GM19023 (cell line): ENCODE data around the gene CHD2.

Experiments
- ATAC-seq: cut with Tn5 transposase; IDR thresholded peaks from one replicate; pipeline ENCODE4 v1.9.1; 2021; ENCODE audit warnings: mild to moderate bottlenecking, moderate library complexity; ENCODE audit not compliant: unreplicated experiment

The CHD2 gene

DNA sequence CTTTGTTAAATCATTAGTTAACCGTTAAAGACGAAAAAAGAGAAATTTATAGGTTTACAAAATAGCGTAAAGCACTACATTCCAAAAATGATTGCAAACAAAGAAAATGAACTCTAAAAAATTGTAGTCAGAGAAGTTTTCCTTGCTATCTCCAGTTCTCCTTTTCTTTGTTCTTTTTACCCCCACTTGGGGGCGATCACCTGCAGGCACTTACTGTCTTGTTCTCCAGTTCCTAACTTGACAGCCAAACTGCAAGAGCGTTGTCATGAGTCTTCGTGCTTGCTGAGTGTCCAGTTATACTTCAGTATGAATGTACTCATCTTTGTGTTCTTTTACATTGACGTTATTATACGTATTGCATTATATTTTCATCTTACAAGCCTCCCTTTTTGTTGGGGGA lies 54.5 kb downstream of the CHD2 start:
- no peak for ATAC-seq

DNA sequence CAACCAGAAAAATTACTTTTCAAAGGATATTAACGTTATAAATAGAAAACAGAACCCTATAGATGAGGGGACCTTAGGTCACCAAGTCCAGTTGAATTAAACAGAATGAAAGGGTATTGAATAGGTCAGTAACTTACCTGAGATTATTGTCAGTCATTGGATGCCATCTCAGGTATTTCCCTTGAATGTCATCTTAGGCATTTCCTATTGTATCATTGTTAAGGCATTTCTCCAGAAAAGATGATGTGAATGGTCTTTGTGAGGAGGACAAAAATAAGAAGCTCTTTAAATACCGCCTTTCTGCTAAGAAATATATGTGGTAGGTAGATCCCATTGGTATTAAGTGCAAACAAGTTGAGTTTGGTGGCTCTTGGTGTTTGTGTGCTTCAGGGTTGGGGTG lies 55.6 kb downstream of the CHD2 start:
- no peak for ATAC-seq

DNA sequence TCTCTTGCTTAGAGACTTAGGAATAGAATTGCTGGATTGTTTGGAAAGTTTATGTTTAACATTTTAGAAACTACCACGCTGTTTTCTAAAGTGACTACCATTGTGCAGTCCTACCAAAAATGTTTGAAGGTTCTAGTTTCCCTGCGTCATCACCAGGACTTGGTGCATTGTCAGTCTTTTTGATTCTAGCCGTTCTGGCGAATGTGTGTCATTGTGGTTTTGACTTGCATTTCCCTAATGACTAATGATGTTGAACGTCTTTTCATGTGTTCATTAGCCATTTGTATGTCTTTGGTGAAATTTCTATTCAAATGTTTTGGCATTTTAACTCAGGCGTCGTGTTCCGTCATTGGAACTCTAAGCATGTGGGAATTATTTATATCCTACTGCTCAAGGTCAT lies 58.0 kb downstream of the CHD2 start:
- no peak for ATAC-seq

DNA sequence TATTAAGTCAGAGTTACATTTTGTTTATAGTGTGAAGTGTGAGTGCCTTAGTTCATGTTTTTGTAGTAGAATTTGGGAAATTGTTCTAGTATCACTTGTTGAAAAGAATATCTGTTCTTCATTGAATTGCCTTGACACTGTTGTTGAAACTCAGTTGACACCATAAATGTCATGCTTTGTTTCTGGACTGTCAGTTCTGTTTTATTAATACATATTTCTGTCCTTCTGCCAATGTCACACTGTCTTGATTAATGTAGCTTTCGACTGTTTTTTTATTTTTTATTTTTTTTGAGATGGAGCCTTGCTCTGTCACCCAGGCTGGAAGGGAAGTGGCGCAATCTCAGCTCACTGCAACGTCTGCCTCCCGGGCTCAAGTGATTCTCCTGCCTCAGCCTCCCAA lies 59.1 kb downstream of the CHD2 start:
- no peak for ATAC-seq

DNA sequence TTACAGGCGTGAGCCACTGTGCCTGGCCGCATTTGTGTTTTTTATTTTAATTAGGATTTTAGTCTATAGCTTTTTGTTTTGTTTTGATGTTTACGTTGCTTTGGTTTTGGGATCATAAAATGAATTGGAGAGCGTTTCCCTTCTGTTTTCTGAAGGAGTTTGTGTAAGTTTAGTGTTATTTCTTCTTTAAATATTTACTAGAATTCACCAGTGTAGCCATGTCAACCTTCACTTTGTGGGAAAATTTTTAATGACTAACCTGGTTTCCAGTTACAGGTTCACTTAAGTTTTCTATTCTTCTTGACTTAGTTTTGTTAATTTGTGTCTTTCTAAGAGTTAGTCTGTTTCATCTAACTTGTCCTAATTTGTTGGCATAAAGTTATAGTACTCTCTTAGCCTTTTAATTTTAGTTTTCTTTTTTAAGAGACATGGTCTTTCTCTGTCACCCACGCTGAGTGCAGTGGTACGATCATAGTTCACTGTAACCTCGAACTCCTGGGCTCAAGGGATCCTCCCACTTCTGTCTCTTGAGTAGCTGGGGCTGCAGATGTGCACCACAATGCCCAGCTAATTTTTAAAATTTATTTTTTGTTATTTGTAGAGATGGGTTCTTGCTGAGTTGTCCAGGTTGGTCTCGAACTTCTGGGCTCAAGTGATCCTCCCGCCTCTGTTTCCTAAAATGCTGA lies 61.0 kb downstream of the CHD2 start:
- ATAC-seq = no peak

DNA sequence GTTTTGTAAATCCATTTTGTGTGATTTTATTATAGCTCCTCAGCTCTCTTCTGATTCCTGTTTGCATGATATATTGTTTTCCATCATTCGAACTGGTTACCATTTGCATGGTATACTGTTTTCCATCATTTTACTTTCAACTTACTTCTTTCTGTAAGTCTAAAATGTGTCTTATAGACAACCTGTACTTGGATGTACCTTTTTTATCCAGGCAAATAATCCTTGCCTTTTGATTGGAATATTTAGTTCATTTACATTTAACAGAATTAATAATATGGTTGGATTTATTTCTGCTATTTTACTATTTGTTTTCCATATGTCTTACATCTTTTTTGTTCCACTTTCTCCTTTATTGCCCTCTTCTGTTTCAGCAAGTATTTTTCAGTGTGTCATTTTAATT lies 62.8 kb downstream of the CHD2 start:
- ATAC-seq = no peak

DNA sequence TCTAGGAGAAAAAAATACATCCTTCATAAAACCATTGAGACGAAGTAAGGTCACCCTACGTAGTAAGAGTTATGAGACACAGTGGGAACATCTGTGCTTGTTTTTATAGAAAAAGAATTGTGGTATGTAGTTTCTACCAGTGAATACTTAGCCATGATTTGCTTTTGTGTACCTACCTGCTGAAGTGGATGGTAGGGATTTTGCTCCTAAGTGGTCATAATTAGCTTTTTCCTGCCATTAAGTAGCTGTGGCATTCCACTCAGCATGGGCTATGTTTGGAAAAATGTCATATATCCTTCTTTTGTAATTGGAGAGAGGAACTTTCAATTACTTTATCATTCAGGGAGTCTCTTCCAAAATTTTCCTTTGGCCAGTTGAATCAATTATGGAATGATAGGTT lies 63.7 kb downstream of the CHD2 start:
- no peak for ATAC-seq

DNA sequence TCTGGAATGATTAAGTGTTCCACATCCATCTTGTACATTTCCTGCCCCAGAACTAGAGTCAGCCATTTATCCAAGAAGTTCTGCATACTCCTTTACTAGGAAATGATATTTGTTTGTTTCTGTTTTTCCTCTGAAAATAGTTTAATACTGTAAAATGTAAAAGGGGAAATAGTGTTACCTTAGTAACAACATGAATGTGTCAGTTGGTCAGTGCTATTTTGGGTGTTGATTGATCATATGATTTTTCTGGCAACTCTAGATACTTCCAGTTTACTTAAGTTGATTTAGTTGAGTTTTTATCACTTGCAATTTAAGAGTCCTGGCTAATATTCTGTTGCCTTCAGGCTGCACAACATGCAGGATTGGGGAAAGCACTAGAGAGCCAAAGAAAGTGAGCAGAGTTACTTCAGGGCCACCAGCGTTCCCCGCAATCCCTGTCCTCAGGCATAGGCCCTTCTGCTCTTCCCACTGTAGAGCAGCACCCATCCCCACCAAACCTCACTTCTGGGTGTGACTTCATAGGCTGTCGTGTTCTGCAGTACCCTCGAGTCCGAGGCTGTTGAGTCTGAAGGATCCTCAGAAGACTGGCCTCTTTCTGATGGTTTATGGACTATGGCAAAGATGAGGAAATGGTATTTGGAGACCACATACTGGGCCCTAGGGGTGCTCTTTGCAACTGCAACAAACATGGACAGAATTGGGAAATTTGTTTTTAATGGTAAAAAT lies 69.0 kb downstream of the CHD2 start:
- ATAC-seq = no peak

DNA sequence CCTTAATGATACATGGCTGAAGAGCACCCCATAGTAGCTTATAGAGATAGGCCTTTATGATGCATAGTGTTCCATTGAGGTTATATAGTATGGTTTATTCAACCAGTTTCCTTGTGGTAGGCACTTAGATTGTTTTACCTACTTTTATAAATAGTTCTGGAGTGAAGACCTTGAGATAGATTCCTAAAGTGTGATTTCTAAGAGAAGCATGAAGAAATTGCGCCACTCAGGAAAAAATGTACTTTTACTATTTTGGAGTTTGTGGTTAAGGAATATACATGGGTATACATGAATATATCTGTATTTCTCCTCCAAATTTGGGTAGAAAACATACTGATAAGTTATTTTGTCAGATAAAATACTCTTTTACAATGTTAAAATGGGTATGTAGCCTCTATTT lies 70.5 kb downstream of the CHD2 start:
- ATAC-seq = no peak

DNA sequence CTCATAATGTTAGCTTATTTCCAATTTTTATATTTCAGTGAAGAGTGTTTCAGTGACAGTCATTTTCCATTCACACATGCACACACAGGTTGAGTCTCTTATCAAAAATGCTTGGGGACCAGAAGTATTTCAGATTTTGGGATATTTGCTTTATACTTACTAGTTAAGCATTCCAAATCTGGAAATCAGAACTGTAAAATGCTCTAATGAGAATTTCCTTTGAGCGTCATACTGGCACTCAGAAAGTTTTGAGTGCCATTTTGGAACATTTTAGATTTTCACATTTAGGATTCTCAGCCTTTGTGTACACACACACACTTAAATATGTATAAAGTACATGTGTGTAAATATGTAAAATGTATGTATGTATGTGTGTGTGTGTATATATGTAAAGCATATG lies 71.0 kb downstream of the CHD2 start:
- ATAC-seq = no peak

DNA sequence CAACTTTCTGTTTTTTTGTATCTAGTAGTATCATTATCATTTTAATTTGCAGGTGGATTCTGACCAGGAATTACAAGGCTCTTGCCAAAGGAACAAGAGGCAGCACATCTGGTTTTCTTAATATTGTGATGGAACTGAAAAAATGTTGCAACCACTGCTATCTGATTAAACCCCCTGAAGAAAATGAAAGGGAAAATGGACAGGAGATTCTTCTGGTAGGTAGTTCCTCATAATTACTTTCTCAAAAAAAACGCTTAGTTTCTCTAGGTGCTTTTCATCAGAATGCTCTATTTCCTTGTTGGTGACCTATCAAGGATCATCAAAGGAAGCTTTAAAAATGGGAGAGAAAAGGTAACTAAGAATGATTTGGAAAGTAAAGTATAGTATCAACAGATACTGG lies 71.6 kb downstream of the CHD2 start:
- ATAC-seq = no peak

DNA sequence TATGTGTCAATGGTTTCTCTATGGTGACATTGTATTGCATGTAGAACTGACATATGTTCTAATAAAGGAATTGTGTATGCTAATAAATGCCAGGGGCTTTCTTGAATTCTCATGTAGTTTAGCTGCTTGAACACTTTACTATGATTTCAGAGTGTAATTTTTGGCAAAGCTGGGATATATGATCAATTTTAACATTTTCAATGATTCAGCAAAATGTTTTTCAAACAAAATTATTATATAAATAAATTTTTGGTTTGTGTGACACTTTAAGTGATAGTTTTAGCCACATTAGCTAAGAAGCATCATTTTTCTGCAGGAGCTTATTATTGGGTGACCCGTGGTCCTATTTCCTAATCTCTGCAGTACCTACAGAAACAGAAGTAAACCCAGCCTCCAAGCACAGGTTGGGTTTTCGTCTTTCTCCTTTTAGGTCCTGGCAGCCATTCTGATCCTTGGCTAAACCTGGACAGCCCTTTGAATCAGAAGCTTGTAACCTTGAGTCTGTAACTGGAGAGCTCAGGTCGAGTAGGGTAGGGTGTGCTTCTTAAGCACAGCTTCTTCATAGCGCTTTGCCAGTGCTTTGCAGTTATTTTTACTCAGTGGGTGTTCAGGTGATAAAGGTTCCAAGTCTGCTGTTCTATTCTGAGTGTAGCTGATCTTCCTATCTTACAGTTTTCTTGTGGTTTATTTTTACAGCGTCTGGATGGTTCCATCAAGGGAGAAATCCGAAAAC lies 74.2 kb downstream of the CHD2 start:
- no peak for ATAC-seq

DNA sequence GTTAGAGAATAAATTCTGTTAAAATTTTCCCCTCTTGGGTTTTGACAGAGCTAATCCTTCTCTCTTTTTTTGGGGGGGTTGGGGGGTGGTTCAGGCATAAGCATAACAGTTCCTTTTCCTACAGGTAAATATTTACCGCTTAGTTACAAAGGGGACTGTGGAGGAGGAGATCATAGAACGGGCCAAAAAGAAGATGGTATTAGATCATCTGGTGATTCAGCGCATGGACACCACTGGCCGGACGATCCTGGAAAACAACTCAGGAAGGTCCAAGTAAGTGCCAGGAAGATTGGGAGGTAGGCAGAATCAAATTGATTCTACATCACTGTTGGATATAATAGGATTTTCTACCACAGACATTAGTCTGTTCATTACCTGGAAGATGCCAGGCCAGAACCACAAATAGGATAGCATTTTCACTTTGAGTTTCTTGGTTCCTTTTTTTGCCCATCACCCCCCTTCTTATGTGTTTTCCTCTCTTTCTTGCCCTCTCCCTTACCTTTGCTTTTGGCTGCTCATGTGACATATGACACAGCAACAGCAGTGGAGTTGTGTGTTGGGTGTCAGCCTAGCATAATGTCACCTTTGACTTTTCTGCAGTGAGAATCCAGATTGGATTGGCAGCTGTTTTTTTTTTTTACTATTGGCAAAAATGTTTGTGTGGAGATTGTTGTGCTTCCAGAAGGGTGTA lies 79.0 kb downstream of the CHD2 start:
- no peak for ATAC-seq

DNA sequence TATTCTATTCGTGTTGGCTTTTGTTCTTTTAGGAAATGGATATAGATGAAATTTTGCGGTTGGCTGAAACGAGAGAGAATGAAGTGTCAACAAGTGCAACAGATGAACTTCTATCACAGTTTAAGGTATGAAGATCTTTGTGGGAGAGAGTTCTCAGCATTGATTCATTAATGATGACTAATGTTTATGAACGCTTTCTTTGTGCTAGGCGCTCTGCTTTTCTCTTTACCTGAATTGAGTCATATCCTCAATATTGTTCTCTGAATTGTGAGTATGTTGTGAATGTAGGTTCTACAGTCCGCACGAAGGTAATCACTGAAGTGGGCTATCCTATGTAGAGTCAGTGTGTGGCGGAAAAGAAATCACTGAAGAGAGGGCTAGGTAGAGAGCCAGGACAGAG lies 81.2 kb downstream of the CHD2 start:
- ATAC-seq = no peak

DNA sequence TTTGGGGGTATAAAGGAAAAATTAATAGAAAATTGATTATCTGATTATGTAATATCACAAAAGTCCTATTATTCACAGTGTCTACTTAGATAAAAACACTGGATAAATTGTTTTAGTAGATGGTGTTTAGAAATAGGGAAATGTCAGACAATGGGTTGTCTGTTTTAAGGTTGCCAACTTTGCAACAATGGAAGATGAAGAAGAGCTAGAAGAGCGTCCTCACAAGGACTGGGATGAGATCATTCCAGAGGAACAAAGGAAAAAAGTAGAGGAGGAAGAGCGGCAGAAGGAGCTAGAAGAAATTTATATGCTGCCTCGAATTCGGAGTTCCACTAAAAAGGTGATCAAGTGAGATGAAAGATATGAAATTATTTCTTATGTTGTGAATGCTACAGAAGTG lies 84.0 kb downstream of the CHD2 start:
- ATAC-seq = no peak

DNA sequence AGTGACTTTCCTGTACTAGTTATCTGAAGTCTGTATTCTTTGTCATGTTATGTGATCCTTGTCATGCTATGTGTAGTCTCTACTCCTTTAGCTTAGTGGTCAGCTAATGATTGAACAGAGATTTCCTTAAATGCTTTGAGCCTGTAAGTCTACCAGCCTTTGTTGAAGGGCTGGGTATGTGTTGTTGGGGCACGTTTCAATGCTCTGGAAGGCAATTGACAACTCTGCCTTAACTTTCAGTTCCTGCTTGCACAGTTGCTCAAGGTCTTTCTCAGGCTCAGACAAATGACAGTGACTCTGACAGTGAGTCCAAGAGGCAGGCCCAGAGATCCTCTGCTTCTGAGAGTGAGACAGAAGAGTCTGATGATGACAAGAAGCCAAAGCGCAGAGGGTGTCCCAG lies 89.3 kb downstream of the CHD2 start:
- peak; percentile 82 for ATAC-seq

DNA sequence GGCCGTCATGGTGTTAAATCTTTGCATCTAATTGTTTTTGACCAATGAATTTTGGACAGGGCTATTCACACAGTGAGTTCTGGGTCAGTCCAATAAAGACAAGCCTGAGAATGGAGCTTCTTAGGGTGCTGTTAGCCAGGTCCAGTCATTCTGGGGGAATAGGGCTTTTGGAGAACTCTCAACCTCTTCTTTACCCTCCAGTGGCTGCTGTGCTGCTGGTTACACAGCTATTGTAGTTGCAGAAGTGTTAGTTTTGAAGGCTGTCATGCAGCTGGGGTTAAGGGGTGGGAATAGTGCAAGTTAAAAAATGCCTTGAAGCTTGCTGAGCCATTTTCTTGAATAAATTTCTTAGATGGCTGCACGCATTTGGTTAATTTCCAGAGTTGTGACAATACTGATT lies 89.9 kb downstream of the CHD2 start:
- no peak for ATAC-seq

DNA sequence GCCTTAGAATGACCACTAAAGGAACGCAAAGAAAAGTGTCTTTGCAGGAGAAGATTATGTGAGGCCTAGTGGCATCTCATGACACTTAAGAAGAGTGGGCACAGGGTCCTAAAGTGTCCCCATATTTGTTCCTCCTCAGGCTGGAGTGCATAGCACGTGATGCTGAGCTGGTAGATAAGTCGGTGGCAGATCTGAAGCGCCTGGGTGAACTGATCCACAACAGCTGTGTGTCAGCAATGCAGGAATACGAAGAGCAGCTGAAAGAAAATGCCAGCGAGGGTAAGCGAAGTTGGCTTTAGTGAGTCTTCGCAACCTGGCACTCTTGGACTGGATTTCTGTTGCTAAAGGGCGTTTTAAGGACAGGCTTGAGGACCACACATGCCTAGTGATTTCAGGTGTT lies 92.6 kb downstream of the CHD2 start:
- ATAC-seq = no peak

DNA sequence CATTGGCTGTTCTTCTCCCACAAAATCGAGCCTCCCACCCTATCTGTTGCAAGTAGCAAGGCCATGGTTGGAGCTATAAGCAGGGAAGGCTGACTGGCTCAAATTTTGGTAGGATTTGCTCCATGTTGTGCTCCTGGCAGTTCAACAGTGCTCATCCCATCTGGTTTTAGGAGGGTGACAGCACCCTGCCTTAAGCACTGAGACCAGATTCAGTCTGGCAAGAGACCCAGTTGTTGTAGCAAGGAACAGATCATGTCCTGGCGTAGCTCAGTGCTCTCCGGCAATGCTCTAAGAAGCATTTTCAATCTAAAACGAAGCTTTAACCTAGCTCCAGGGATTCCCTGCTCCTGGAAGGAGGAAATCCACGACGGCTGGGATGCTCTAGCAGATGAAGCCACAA lies 97.7 kb downstream of the CHD2 start:
- no peak for ATAC-seq

DNA sequence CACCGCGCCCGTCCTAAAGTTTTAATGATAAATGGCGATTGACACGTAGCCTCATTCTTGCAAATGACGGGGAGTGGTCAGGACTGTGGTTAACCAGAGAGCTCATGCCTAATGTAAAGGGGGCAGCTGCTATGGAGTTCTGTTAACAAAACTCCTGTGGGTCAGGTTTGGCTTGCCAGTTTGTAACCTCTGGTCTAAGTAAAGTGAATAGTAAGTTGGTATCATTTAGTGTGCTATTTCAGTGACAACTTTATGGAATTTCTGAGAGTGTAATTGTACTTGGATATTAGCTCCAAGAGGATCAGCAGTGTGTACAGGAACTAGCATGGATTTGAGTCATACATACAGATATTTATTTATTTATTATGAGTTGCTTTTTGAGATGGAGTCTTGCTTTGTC lies 101.0 kb downstream of the CHD2 start:
- ATAC-seq = no peak

DNA sequence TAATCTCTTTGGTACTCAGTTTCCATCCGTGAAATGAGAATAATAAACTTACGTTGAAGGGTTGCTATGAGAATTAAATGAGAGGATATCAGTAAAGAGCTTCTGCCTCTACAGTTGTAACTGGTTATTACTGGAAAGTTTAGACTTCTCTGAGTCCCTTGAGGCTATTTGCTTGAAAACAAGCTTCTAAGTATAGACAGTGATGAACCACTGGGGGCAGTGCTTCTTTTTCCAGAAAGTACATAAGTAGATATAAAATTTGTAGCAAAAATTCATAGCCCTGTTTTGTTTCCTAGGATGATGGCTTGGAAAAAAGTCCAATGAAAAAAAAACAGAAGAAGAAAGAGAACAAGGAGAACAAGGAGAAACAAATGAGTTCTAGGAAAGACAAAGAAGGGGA lies 101.8 kb downstream of the CHD2 start:
- ATAC-seq = no peak

DNA sequence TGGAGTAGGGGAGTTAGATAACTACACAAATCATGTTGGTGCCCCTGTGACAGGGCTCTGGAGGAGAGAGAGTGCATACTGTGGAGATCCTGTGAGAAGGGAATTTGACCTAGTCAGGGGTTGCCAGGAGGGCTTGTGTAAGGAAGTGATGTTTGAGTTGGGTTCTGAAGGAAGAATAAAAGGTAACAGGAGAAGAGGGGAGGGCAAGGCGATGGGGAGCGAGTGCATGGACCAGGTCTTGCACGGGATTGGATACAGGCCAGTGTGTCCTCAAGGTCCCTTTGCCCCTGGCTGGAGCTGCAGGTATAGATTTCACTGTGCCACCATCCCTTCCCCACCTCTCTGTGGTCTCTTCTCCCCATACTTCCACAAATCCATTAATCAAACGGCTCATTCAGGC lies 105.0 kb downstream of the CHD2 start:
- no peak for ATAC-seq
